Stimulated activated CD4-positive, alpha-beta T cell treated with anti-CD3 and anti-CD28 coated beads, Interleukin-2, amount 100 ng/mL, for 24 hours (primary cell): ENCODE data around the gene RAB5B.
"Not testable (repeated sequence)": the region's sequence is repeated elsewhere in the genome, so short reads cannot be mapped to it uniquely, and the experiment has no call there.

ENCODE experiments used
- DNase-seq, 2 donors: peaks; one replicate each; pipeline ENCODE4 v3.0.0-alpha.2; 2020

Gene RAB5B

GRCh38 chr12:55942055-55942454, 31.8 kb upstream of the RAB5B start:
- DNase-seq, result no peak

GRCh38 chr12:55942577-55943136, 31.2 kb upstream of the RAB5B start:
- no peak for DNase-seq

- no peak for DNase-seq
Observed at GRCh38 chr12:55946553-55946952, 27.3 kb upstream of the RAB5B start.

- no peak for DNase-seq
Observed at GRCh38 chr12:55955344-55955743, 18.5 kb upstream of the RAB5B start.

GRCh38 chr12:55955800-55956508, 17.9 kb upstream of the RAB5B start:
- peak; percentile 52 to 59 for DNase-seq

GRCh38 chr12:55957106-55957859, 16.6 kb upstream of the RAB5B start:
- no peak for DNase-seq

- no peak for DNase-seq
Observed at GRCh38 chr12:55963760-55964159, 10.1 kb upstream of the RAB5B start.

GRCh38 chr12:55965240-55965639, 8.6 kb upstream of the RAB5B start:
- no peak for DNase-seq

- DNase-seq, result no peak
Observed at GRCh38 chr12:55965941-55966407, 7.9 kb upstream of the RAB5B start, which contains the start of gene PMEL. PMEL (minus strand) TSS chr12:55966042; CDS start chr12:55966011, 31 bp downstream.

GRCh38 chr12:55966408-55967281, 7.2 kb upstream of the RAB5B start, which contains the start of gene CDK2:
CDK2 (plus strand) TSS chr12:55966830; CDS start chr12:55967009, 179 bp downstream.
- peak; percentile 93 to 98 for DNase-seq

GRCh38 chr12:55969356-55969755, 4.5 kb upstream of the RAB5B start:
- no peak for DNase-seq

GRCh38 chr12:55970775-55971174, 3.1 kb upstream of the RAB5B start:
- no peak for DNase-seq

- DNase-seq, result no peak
Observed at GRCh38 chr12:55972042-55972441, 1.8 kb upstream of the RAB5B start.

- DNase-seq, result no peak
Observed at GRCh38 chr12:55972456-55972855, 1.4 kb upstream of the RAB5B start.

- DNase-seq, result no peak
Observed at GRCh38 chr12:55972911-55973598, 823 bp upstream of the RAB5B start.

- peak; percentile 39 to 52 for DNase-seq
Observed at GRCh38 chr12:55974308-55974730, 441 bp downstream of the RAB5B start.

GRCh38 chr12:55978393-55978792, 4.5 kb downstream of the RAB5B start:
- no peak for DNase-seq

- no peak for DNase-seq
Observed at GRCh38 chr12:55979069-55979468, 5.2 kb downstream of the RAB5B start.

- not testable (repeated sequence) for DNase-seq
Observed at GRCh38 chr12:55981882-55982281, 8.0 kb downstream of the RAB5B start.

GRCh38 chr12:55982319-55982936, 8.6 kb downstream of the RAB5B start:
- no peak for DNase-seq

- no peak for DNase-seq
Observed at GRCh38 chr12:55983232-55983842, 9.5 kb downstream of the RAB5B start.
